HCT116 (cell line): ENCODE measurements around the gene NDUFS8. TPM values are rescaled to one million over a fixed set of nuclear protein-coding genes. Genes with fewer than 3 reads are reported as not detected.

Source experiments
- ATAC-seq: fragments of 200-7000 bp; cut with Tn5 transposase; 2 replicates; pipeline ENCODE4 v1.9.1; 2020; ENCODE audit warnings: mild to moderate bottlenecking, moderate library complexity
- BruUV-seq: library from RNA; stranded (reverse); fragments of 400-500 nt; replicated peaks from 2 replicates; lab custom pipeline; 2021; lab: Mats Ljungman, UMichigan
- CTCF ChIA-PET: fragments of 300-600 bp; sonication (Branson Sonifier 250); formaldehyde crosslinking; loops from one replicate; lab custom pipeline; 2021; ENCODE audit warnings: antibody characterized with exemption; lab: Charles Lee
- POLR2A ChIA-PET: fragments of 300-600, 350-600 bp; sonication (Branson Sonifier 250); formaldehyde crosslinking; loops from one replicate; lab custom pipeline; 2021; ENCODE audit warnings: antibody characterized with exemption; lab: Charles Lee
- RAD21 ChIA-PET, 2 experiments: fragments of 300-600 bp; sonication (Branson Sonifier 250); formaldehyde crosslinking; loops; one replicate each; lab custom pipeline; 2023; ENCODE audit warnings: low total read pairs in 2 of 2; ENCODE audit not compliant: uncharacterized antibody in 2 of 2, unreplicated experiment in 2 of 2, low non-redundant PET in 1 of 2; lab: Charles Lee
- DNase-seq: peaks from one replicate; pipeline ENCODE4 v3.0.0-alpha.2; 2010; ENCODE audit warnings: low read depth, low spot score
- H2AFZ ChIP-seq: fragments of 200-600 bp; shearing (Covaris generic), sonication (generic); 2 replicates; pipeline ENCODE4 v1.6.1; 2017; ENCODE audit warnings: low read depth, mixed run types, mixed read lengths, antibody characterized with exemption, low read length; ENCODE audit not compliant: poor library complexity, severe bottlenecking
- H3K27ac ChIP-seq: 2 replicates; pipeline ENCODE4 v1.5.1; 2012; ENCODE audit warnings: low read depth, low read length
- H3K27me3 ChIP-seq: fragments of 200-600 bp; sonication (generic); 2 replicates; pipeline ENCODE4 v1.6.1; 2016; ENCODE audit warnings: mixed run types, low read length, mixed read lengths; ENCODE audit not compliant: insufficient read depth
- H3K36me3 ChIP-seq, 2 experiments: fragments of 200-500 bp in 1 of 2; fragments of 200-600 bp in 1 of 2; sonication (Bioruptor generic) in 1 of 2; sonication (generic) in 1 of 2; 2 replicates each; pipeline versions ENCODE4 v1.5.1 to v1.6.1; 2014 to 2016; ENCODE audit warnings: low read length in 2 of 2, inconsistent platforms in 1 of 2, mixed read lengths in 1 of 2, mixed run types in 1 of 2; ENCODE audit not compliant: insufficient read depth in 2 of 2, control insufficient read depth in 1 of 2
- H3K4me1 ChIP-seq, 2 experiments: fragments of 200-600 bp in 1 of 2; sonication (generic) in 1 of 2; 2 replicates each; pipeline versions ENCODE4 v1.5.1 to v1.6.1; 2012 to 2017; ENCODE audit warnings: low read length in 2 of 2, inconsistent platforms in 1 of 2, mild to moderate bottlenecking in 1 of 2, mixed read lengths in 1 of 2, mixed run types in 1 of 2, moderate library complexity in 1 of 2; ENCODE audit not compliant: insufficient read depth in 2 of 2, control insufficient read depth in 1 of 2
- H3K4me2 ChIP-seq: fragments of 200-600 bp; sonication (generic); 2 replicates; pipeline ENCODE4 v1.6.1; 2017; ENCODE audit warnings: mixed run types, low read length, mixed read lengths
- H3K4me3 ChIP-seq, 2 experiments: fragments of 200-600 bp in 1 of 2; sonication (generic) in 1 of 2; replicated peaks in 1 of 2; 2 replicates each; pipeline ENCODE4 v1.5.1; 2011 to 2016; ENCODE audit warnings: low read length in 2 of 2, control low read depth in 1 of 2, low read depth in 1 of 2, mild to moderate bottlenecking in 1 of 2, mixed read lengths in 1 of 2, mixed run types in 1 of 2
- H3K79me2 ChIP-seq: fragments of 200-600 bp; sonication (generic); 2 replicates; pipeline ENCODE4 v1.6.1; 2017; ENCODE audit warnings: mild to moderate bottlenecking, mixed run types, low read length, moderate library complexity, mixed read lengths; ENCODE audit not compliant: insufficient read depth
- H3K9ac ChIP-seq: fragments of 200-600 bp; sonication (generic); 2 replicates; pipeline ENCODE4 v1.6.1; 2016; ENCODE audit warnings: low read length, mixed read lengths
- H3K9me2 ChIP-seq: fragments of 200-600 bp; sonication (generic), shearing (Covaris generic); 2 replicates; pipeline ENCODE4 v1.6.1; 2017; ENCODE audit warnings: mixed run types, mild to moderate bottlenecking, moderate library complexity; ENCODE audit not compliant: insufficient read depth
- H3K9me3 ChIP-seq, 2 experiments: fragments of 200-500 bp in 1 of 2; fragments of 200-600 bp in 1 of 2; sonication (Bioruptor generic) in 1 of 2; sonication (generic) in 1 of 2; 2 replicates each; pipeline ENCODE4 v1.6.1; 2014 to 2017; ENCODE audit warnings: low read length in 2 of 2, mixed read lengths in 2 of 2, inconsistent platforms in 1 of 2, low read depth in 1 of 2, mild to moderate bottlenecking in 1 of 2, mixed run types in 1 of 2, moderate library complexity in 1 of 2; ENCODE audit not compliant: control insufficient read depth in 1 of 2, insufficient read depth in 1 of 2
- H4K20me1 ChIP-seq: fragments of 200-600 bp; sonication (generic), shearing (Covaris generic); 2 replicates; pipeline ENCODE4 v1.6.1; 2017; ENCODE audit warnings: mixed run types, mild to moderate bottlenecking, moderate library complexity; ENCODE audit not compliant: insufficient read depth
- CEBPB ChIP-seq: IDR thresholded peaks from 2 replicates; pipeline ENCODE4 v1.6.1; 2012; ENCODE audit warnings: low read depth
- ELF1 ChIP-seq: IDR thresholded peaks from 2 replicates; pipeline ENCODE4 v1.6.1; 2012; ENCODE audit warnings: low read depth, borderline replicate concordance
- EZH2 ChIP-seq: fragments of 200-600 bp; sonication (generic); IDR thresholded peaks from 2 replicates; pipeline ENCODE4 v1.6.1; 2017; ENCODE audit warnings: antibody characterized with exemption, mixed run types
- RAD21 ChIP-seq: IDR thresholded peaks from 2 replicates; pipeline ENCODE4 v1.6.1; 2012; ENCODE audit warnings: low read depth, mild to moderate bottlenecking
- SIN3A ChIP-seq: IDR thresholded peaks from 2 replicates; pipeline ENCODE4 v1.6.1; 2012; ENCODE audit warnings: low read depth
- YY1 ChIP-seq: IDR thresholded peaks from 2 replicates; pipeline ENCODE4 v1.6.1; 2011; ENCODE audit warnings: low read length, low read depth, moderate library complexity, mild to moderate bottlenecking; ENCODE audit not compliant: insufficient replicate concordance; ENCODE audit errors: extremely low read depth
- intact Hi-C: fragments of 100-400 bp; cut with micrococcal nuclease; formaldehyde crosslinking; loops from 2 replicates; pipeline ENCODE4 v1.10.0; 2022
- total RNA-seq: library from RNA; stranded (reverse); gene quantifications from one replicate; pipeline ENCODE4 v1.2.1, GENCODE V29; 2021; ENCODE audit not compliant: unreplicated experiment
- TF ChIP-seq, protein P1 (sequence below): IDR thresholded peaks from 2 replicates; pipeline ENCODE4 v1.6.1; 2012; ENCODE audit warnings: low read depth

NDUFS8 gene
- total RNA-seq, 1 experiment from 2014 or later: 189 TPM

DNA sequence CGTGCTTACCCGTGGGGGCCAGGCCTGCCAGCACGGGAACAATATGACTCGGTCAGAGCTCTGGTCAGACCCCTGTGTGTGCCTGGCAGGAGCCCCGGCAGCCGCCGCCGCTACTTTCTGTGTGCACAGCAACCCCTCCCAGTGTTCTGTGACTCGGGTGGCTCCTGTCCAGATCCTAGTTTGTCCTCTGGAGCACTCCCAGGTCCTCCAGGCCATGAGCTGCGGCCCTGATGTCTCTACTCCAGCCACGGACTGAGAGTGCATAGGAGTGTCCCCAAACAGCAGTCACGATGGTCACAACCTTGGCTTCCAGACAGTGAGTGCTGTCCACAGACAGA, 3.2 kb downstream of the NDUFS8 start:
- no peak for TF ChIP-seq ELF1
- no peak for TF ChIP-seq EZH2
- no peak for TF ChIP-seq RAD21
- no peak for TF ChIP-seq YY1
- TF ChIP-seq SIN3A: no peak
- no peak for TF ChIP-seq CEBPB
- TF ChIP-seq, protein P1, sequence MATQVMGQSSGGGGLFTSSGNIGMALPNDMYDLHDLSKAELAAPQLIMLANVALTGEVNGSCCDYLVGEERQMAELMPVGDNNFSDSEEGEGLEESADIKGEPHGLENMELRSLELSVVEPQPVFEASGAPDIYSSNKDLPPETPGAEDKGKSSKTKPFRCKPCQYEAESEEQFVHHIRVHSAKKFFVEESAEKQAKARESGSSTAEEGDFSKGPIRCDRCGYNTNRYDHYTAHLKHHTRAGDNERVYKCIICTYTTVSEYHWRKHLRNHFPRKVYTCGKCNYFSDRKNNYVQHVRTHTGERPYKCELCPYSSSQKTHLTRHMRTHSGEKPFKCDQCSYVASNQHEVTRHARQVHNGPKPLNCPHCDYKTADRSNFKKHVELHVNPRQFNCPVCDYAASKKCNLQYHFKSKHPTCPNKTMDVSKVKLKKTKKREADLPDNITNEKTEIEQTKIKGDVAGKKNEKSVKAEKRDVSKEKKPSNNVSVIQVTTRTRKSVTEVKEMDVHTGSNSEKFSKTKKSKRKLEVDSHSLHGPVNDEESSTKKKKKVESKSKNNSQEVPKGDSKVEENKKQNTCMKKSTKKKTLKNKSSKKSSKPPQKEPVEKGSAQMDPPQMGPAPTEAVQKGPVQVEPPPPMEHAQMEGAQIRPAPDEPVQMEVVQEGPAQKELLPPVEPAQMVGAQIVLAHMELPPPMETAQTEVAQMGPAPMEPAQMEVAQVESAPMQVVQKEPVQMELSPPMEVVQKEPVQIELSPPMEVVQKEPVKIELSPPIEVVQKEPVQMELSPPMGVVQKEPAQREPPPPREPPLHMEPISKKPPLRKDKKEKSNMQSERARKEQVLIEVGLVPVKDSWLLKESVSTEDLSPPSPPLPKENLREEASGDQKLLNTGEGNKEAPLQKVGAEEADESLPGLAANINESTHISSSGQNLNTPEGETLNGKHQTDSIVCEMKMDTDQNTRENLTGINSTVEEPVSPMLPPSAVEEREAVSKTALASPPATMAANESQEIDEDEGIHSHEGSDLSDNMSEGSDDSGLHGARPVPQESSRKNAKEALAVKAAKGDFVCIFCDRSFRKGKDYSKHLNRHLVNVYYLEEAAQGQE: no peak
- TF ChIP-seq, all 23 proteins: peak for 0
- no peak for ATAC-seq
- intact Hi-C loops: loop anchor here (10.0 kb wide), 1 partner anchor 91 kb away; the partner anchor contains the start of gene CHKA
- POLR2A ChIA-PET: no interaction called here
- Histone ChIP-seq H3K9me2 (no peaks in the 10 kb centered on the region), H3K4me1 (peaks cover 27 to 36% of the 10 kb centered on the region in 2 experiments), H3K4me3 (no peak overlapping the region), H3K4me2 (no peak overlapping the region), H4K20me1 (no peaks in the 10 kb centered on the region), H3K9ac (no peak overlapping the region), H3K79me2 (peaks cover 33% of the 10 kb centered on the region), H3K36me3 (peaks cover 4 to 20% of the 10 kb centered on the region in 2 experiments; a peak in 2 of 4 replicates), H2AFZ (no peak overlapping the region), H3K9me3 (peaks cover 0 to 5% of the 10 kb centered on the region in 2 experiments; a peak in 1 of 4 replicates), H3K27me3 (no peaks in the 10 kb centered on the region), H3K27ac (no peak overlapping the region)
- BruUV-seq: no TSS peak
- CTCF ChIA-PET: no interaction called here
- no peak for DNase-seq
- RAD21 ChIA-PET: no interaction called here
